RCC 7860 (cell line): ENCODE data around the gene TIFAB.

Experiments
- DNase-seq: peaks from one replicate; pipeline ENCODE4 v3.0.0-alpha.2; 2015; ENCODE audit warnings: low spot score
- FAIRE-seq: peaks from 2 replicates; lab custom pipeline; 2012; peaks lifted over from hg19 to GRCh38; lab: Jason Lieb, UNC

TIFAB gene

GRCh38 chr5:135460246-135461033, 8.3 kb upstream of the TIFAB start:
- DNase-seq (no peak), FAIRE-seq (no peak)

DNA sequence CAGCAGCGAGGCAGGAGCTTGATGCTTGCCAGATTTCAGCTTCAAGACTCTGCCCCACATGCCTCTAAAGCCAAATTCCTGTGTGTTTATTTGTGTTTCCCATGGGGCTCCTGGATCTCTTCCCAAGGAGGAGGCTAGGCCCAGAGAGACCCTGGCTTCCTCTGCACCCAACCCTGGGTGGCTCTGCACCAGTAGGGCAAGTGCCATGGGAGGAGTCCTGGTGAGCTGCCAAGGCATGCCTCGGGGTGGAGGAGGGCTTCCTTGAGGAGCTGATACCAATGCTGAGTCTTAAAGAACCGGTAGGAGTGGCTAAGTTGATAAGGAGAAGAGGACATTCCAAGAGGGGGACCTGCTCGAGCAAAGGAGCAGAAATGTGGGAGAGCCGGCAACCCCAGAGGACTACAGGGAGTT, 6.8 kb upstream of the TIFAB start:
- no peak for FAIRE-seq
- no peak for DNase-seq

GRCh38 chr5:135458356-135458755, 6.2 kb upstream of the TIFAB start:
- DNase-seq (no peak), FAIRE-seq (no peak)

GRCh38 chr5:135457424-135458071, 5.4 kb upstream of the TIFAB start:
- no peak for DNase-seq
- no peak for FAIRE-seq

GRCh38 chr5:135456238-135457099, 4.3 kb upstream of the TIFAB start:
- FAIRE-seq (peak; percentile 69), DNase-seq (peak; percentile 84)

- no peak for FAIRE-seq
- no peak for DNase-seq
These were observed 3.7 kb upstream of the TIFAB start for GRCh38 chr5:135455876-135456237.

GRCh38 chr5:135454946-135455345, 2.8 kb upstream of the TIFAB start:
- no peak for DNase-seq
- no peak for FAIRE-seq

DNA sequence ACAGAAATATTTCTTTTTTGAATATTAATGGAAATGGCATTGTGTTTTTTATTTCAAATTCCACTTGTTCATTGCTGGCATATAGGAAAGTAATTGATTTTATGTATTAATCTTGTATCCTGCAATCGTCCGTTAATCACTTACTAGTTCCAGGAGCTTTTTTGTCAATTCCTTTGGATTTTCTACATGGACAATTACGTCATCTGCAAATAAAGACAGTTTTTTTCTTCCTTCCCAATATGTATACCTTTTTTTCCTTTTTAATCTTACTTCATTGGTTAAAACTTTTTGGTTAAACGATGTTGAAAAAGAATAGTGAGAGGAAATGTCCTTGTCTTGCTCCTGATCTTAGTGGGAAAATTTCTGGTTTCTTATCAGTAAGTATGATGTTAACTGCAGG, 1.5 kb upstream of the TIFAB start:
- FAIRE-seq = no peak
- no peak for DNase-seq

DNA sequence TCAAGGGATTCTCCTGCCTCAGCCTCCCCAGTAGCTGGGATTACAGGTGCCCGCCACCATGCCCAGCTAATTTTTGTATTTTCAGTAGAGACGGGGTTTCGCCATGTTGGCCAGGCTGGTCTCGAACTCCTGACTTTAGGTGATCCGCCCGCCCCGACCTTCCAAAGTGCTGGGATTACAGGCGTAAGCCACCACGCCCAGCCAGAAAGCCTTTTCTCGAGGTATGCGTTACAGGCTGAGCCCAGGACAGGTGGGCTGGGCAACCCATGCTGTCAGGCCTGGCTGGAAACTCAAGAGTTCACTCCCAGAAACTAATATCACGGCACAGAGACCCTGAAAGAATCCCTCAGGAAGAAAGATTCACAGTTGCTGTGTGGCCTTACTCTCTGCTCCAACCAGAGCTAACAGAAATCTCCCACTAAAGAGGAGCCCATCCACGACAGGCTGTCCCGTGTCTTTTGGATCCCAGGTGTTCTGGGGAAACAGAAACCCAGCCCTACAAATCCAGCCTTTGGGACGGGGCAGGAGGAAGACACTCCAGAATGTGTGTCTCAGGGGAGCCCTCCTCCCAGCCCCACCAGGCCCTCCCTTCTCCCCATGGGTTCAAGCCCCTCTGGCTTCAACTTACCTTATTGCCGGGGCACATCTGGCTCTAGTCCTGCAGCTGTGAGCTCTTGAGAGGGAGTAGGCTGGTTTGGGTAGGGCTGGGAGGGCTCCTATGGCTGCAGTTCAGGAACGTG, 400 bp downstream of the TIFAB start:
- FAIRE-seq (no peak), DNase-seq (no peak)

GRCh38 chr5:135450952-135451351, 1.2 kb downstream of the TIFAB start:
- DNase-seq = no peak
- no peak for FAIRE-seq

DNA sequence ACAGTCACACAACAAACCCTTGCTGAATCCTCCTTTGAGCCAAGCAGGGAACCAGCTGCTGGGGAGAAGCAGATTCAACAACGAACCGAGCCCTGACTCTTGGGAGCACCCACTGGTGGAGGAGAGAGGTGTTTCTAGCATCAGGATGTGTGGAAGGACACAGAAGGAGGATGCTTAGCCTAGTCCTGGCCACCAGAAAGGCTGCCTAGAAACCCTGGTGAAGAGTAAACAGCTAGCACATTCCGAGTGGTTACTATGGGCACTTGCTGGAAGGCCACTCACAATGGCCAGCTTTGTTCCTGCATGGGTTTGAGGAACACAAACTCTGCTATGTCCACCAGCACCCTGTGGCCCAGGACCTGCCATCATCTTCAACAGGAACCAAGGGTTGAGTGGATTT, 1.8 kb downstream of the TIFAB start:
- DNase-seq (no peak), FAIRE-seq (no peak)

DNA sequence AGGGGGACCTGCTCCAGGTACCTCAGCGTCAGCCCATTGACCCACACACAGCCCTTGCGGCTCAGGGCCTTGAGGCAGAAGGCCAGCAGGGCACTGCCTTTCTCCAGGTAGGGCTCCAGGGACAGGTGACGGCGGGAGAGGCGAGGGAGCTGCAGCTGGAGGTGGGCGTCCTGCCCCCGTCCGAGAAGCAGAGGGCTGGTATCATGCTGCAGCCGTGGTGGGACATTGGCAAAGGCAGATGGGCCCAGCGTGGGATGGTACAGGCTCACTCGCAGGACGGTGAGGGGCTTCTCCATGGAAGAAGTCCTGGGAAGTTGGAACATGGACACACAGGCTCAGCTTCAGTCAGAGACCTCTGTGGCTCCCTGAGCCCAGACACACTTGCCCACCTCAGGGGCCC, 2.5 kb downstream of the TIFAB start:
- DNase-seq = no peak
- no peak for FAIRE-seq

- FAIRE-seq (no peak), DNase-seq (no peak)
These were observed 3.2 kb downstream of the TIFAB start for GRCh38 chr5:135448791-135449507.

DNA sequence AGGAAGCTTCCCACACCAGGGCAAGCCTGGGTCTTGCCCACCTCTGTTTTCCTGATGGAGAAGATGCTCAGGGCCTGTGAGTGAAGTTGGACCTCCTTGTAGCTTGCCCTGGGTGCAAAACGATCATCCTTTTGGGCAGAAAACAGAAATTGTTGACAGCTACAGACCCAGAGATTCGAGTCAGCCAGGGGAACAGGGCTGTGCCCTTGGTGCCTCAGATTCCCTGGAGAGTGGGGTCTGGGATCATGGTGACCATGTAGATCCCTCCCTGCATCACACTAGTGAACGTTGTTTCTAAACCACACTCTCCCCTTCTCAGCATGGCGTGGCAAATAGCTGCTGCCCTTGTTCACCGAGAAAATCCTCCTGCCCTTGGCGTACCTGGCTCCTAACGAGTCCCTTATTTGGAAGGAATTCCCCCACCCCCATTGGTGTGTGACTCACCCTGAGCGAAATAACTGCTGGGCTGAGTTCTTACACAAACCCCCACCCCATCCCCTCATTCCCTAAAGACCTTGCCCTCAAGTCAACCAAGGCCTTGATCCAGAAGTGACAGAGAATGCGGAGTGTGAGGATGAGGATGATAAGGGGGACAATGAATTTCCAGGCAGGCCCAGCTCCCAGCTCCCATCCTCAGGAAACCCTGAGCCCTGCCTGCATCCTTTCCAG, 3.9 kb downstream of the TIFAB start:
- DNase-seq (no peak), FAIRE-seq (no peak)

DNA sequence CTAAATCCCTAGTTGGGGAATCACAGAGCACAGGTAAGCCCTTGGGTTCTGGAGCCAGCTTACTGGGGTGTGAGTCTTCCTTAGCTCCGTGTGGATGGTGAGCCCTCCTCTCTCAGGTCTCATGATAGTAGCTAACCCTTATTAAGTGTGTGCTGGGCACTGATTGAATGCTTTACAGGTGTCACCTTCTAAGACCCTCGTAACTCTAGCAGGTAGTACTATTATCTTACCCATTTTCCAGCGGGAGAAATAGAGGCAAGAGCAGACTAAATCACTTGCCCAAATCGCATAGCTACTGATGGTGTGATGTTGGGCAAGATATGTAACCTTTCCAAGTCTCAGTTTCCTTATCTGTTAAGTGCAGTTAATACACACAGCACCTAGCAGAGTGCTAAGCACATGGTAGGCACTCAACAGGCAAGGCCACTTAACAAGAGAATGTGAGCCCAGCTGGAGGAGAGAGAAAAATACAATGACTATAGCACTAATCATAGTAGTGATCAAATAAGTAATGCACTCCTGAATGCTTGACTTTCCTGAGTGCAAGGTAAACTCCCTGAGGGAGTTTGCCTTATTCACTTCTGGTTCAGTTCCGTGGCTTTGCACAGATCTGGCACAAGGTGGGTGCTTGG, 4.7 kb downstream of the TIFAB start, which contains the start of gene DCANP1:
Gene DCANP1, minus strand, starts transcription at position 51 of the 632 bp plus-strand sequence. CDS start 240 bp downstream, outside the sequence.
- no peak for DNase-seq
- no peak for FAIRE-seq

GRCh38 chr5:135446615-135447014, 5.5 kb downstream of the TIFAB start:
- FAIRE-seq (no peak), DNase-seq (no peak)

GRCh38 chr5:135446206-135446605, 5.9 kb downstream of the TIFAB start:
- FAIRE-seq = no peak
- DNase-seq = no peak

- DNase-seq = no peak
- no peak for FAIRE-seq
These were observed 6.7 kb downstream of the TIFAB start for GRCh38 chr5:135445306-135445985.

GRCh38 chr5:135444881-135445280, 7.3 kb downstream of the TIFAB start:
- DNase-seq (no peak), FAIRE-seq (no peak)
